GM18508 (cell line): ENCODE measurements around the gene CHI3L2.

Experiments
- ATAC-seq: cut with Tn5 transposase; IDR thresholded peaks from one replicate; pipeline ENCODE4 v1.9.1; 2021; ENCODE audit warnings: moderate number of reproducible peaks; ENCODE audit not compliant: insufficient read depth, unreplicated experiment

The CHI3L2 gene

GRCh38 chr1:111285879-111286278 is 58.4 kb downstream of the CHI3L2 start:
- no peak for ATAC-seq

GRCh38 chr1:111286912-111287311 is 59.4 kb downstream of the CHI3L2 start:
- no peak for ATAC-seq

GRCh38 chr1:111289371-111289770 is 61.9 kb downstream of the CHI3L2 start:
- ATAC-seq = no peak

- ATAC-seq = no peak
Measured at GRCh38 chr1:111290104-111290503, 62.6 kb downstream of the CHI3L2 start.

- ATAC-seq = no peak
Measured at GRCh38 chr1:111290630-111291029, 63.1 kb downstream of the CHI3L2 start, which contains the start of gene CHIA. TSS of gene CHIA (plus strand) at chr1:111290851. CDS start at chr1:111310468, 19,617 bp downstream.
